MM.1S (cell line): ENCODE results near the gene ZNF444.

ENCODE experiments used
- EZH2 ChIP-seq: fragments of 300-600 bp; sonication (generic); optimal IDR thresholded peaks from 2 replicates; pipeline ENCODE3; 2017; ENCODE audit warnings: low read depth, mild to moderate bottlenecking, antibody characterized with exemption, low read length, mixed read lengths
- EZH2phosphoT487 ChIP-seq: fragments of 300-600 bp; sonication (generic); IDR thresholded peaks from 2 replicates; pipeline ENCODE4 v1.6.1; 2018; ENCODE audit warnings: antibody characterized with exemption, low read length
- TF ChIP-seq, protein P1 (sequence below): fragments of 300-600 bp; sonication (generic); IDR thresholded peaks from 2 replicates; pipeline ENCODE4 v1.5.1; 2016; ENCODE audit warnings: antibody characterized with exemption, low read length, mixed read lengths

DNA sequence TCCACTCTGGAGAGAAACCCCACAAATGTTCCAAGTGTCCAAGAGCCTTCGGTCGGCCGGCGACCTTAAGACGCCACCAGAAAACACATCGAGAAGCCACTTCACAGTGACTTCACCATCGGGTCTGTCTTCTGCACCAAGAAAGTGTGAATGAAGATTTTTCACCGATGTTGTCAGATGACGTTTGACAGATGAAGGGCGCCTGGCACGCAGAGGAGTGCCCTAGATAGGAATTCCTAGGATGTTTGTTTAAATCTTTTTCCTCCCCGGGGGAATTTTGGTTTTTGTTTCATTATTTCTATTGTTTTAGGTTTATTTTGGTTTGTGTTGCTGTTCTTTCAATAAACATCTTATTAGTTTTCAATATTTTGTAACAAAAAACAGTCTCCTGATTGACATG lies 68.0 kb downstream of the ZNF444 start:
- TF ChIP-seq, protein P1, sequence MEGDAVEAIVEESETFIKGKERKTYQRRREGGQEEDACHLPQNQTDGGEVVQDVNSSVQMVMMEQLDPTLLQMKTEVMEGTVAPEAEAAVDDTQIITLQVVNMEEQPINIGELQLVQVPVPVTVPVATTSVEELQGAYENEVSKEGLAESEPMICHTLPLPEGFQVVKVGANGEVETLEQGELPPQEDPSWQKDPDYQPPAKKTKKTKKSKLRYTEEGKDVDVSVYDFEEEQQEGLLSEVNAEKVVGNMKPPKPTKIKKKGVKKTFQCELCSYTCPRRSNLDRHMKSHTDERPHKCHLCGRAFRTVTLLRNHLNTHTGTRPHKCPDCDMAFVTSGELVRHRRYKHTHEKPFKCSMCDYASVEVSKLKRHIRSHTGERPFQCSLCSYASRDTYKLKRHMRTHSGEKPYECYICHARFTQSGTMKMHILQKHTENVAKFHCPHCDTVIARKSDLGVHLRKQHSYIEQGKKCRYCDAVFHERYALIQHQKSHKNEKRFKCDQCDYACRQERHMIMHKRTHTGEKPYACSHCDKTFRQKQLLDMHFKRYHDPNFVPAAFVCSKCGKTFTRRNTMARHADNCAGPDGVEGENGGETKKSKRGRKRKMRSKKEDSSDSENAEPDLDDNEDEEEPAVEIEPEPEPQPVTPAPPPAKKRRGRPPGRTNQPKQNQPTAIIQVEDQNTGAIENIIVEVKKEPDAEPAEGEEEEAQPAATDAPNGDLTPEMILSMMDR, result no peak
- TF ChIP-seq EZH2 (no peak), EZH2phosphoT487 (no peak)
